SKM-1 (cell line): ENCODE results near the gene GPR132.

ENCODE experiments used
- DNase-seq: peaks from one replicate; lab custom pipeline; 2025; ENCODE audit not compliant: unreplicated experiment; lab: John Stamatoyannopoulos, UW

Gene GPR132

DNA sequence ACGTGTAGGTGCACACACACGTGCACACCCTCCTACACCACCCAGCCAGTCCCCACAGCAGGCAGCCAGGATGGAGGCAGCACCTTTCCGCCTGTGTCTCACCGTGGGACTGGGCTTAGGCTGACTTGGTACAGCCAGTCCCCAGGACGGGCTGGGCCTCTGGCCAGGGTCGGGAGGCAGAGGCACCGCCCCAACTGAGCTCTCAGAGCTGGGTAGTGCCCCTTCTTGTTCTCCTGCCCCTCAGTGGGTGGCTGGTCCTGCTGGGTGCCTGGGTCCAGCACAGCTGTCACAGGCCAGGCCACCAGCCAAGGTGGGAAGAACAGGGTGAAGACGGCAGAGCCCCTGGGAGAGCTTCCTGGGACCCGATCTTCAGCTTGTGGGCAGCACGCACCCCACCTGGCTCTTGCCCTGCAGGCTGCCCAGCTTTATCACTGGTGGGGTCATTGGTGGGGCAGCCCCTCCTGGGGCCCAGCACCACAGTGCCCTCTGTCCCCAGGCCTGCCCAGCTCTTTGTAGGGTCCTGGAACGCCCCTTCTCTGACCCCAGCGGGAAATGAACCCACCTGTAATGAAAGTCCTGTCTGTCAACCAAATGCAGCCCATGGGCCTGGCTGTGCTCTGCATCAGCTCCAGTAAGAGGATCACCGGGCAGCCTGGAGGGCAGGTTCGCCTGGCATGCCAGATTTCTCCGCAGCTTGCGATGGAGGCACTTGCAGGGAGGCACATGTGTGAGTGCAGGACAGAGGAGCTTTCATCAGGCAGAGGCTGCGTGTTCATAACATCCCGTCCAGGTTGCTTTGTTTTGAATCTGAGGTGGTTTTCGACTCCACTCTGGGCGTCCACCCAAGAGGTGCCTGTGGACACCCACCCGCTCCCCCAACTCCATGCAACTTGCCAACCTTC lies 59.0 kb downstream of the GPR132 start:
- DNase-seq, result no peak

DNA sequence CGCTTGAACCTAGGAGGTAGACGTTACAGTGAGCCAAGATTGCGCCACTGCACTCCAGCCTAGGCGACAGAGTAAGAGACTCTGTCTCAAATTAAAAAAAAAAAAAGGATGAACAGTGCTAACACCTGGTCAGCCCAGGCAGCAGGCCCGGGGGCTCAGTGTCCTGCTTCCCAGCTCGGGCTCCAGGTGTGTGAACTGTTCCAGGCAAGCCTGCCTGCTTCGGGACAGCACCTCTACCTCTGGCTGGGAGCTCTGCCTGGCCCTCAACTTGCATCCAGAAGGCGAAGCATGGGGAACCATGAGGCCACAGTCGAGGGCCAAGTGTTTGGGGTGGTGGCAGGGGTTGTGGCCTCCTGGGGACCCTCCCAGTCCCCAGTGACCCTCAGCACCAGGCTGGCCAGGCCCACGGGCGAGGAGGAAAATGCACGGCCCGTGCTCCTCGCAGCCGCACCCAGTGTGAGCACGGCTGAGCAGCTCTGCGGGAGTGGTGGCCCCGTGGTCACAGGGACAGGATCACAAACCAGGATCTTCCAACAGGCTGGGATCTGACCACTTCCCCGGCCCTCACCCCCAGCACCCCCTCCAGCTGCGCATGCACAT lies 59.8 kb downstream of the GPR132 start:
- DNase-seq, result no peak
